H1 (cell line): ENCODE measurements around the gene MUC4. TPM values are rescaled to one million over a fixed set of nuclear protein-coding genes. Genes with fewer than 3 reads are reported as not detected.

ENCODE experiments used
- ASH2L ChIP-seq: fragments of 200-600, 300-600 bp; sonication (generic); IDR thresholded peaks from one replicate; pipeline ENCODE4 v1.7.1; 2017; ENCODE audit warnings: low read length
- FOSL1 ChIP-seq: IDR thresholded peaks from 2 replicates; pipeline ENCODE4 v1.6.1; 2011; ENCODE audit warnings: mild to moderate bottlenecking, low read depth, low read length, moderate library complexity; ENCODE audit not compliant: insufficient read depth
- HDAC6 ChIP-seq: IDR thresholded peaks from one replicate; pipeline ENCODE4 v1.7.1; 2012; ENCODE audit warnings: low read depth, mild to moderate bottlenecking, inconsistent platforms, low read length, moderate library complexity
- KDM1A ChIP-seq: fragments of 200-600, 300-600 bp; sonication (generic); IDR thresholded peaks from 2 replicates; pipeline ENCODE4 v1.7.1; 2016; ENCODE audit warnings: mild to moderate bottlenecking, low read length, borderline replicate concordance
- MAFK ChIP-seq: IDR thresholded peaks from 2 replicates; pipeline ENCODE4 v1.6.1; 2012; ENCODE audit warnings: low read depth, mild to moderate bottlenecking, improper control_type of control experiment, low read length
- NRF1 ChIP-seq: IDR thresholded peaks from 2 replicates; pipeline ENCODE4 v1.6.1; 2011; ENCODE audit warnings: mild to moderate bottlenecking, low read depth, low read length, improper control_type of control experiment
- SAP30 ChIP-seq: fragments of 300-600 bp; sonication (generic); IDR thresholded peaks from 2 replicates; pipeline ENCODE4 v1.7.1; 2012; ENCODE audit warnings: low read length, moderate library complexity, mild to moderate bottlenecking, inconsistent platforms; ENCODE audit not compliant: insufficient read depth, insufficient replicate concordance
- USF2 ChIP-seq: IDR thresholded peaks from 2 replicates; pipeline ENCODE4 v1.6.1; 2011; ENCODE audit warnings: low read length, improper control_type of control experiment
- polyA plus RNA-seq, 7 experiments: library from polyadenylated mRNA; depleted of rRNA in 3 of 7; stranded (reverse) in 5 of 7; unstranded in 2 of 7; fragments of >200 nt in 5 of 7; fragments of 200-250 nt in 2 of 7; gene quantifications; 1 replicate in 5 of 7; 2 replicates in 1 of 7; 4 replicates in 1 of 7; pipeline versions ENCODE4 v1.2.1 to v1.2.3, GENCODE V29; 2011 to 2013; ENCODE audit warnings: missing spikeins in 2 of 7, mixed read lengths in 2 of 7
- total RNA-seq: library from RNA; stranded (reverse); fragmentation: NEBNext Ultra II Directional; extraction: Animal tissue kit (Norgen Biotek cat#: 25700); gene quantifications from 2 replicates; pipeline ENCODE4 v1.2.1, GENCODE V29; 2021

Gene MUC4
- total and polyA plus RNA-seq, 2 of the 8 experiments (the other 6 are each of a cell fraction or from before 2014, with no cell fraction given) = 0.89 to 2.0 TPM

- TF ChIP-seq HDAC6 (no peak), KDM1A (no peak), SAP30 (no peak), FOSL1 (no peak), ASH2L (no peak), NRF1 (no peak), USF2 (no peak), MAFK (no peak)
Observed at GRCh38 chr3:195809796-195810454, 1.8 kb downstream of the MUC4 start (continued).
